HG03095 (cell line): ENCODE results near the gene ATG10.

ENCODE experiments used
- ATAC-seq: cut with Tn5 transposase; IDR thresholded peaks from one replicate; pipeline ENCODE4 v1.9.1; 2021; ENCODE audit warnings: moderate library complexity; ENCODE audit not compliant: unreplicated experiment

The ATG10 gene

DNA sequence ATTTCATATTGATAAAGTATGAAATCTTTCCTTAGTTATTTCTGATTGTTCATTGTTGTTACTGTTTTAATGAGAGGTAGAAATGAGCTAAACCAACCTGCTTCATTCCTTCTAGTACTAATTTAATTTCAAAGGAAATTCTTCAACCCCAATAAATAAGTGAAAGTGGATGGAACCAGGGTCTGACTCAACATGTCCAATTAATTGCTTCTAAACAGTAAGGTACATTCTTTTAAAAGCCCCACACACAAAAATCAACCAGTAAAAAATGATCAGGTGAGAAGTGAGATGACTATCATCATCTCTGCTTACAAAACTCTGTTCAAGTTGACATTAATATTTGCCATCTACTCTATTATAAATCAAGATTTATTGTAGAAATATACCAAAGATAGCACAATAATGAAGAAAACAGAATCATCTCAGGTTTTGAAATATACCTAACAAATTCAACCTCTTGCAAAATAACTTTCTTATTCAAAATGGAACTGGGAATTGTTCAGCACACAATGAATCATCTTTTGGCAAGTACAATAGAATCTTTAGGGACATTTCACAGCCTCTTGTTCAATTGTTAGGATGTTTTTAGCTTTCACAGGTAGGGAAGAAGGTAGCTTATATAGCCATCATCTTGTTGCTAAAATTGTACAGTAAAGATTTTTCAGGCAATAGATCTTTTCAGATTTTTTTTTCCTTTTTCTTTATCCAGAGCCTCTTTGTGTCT lies 191.8 kb downstream of the ATG10 start:
- no peak for ATAC-seq

DNA sequence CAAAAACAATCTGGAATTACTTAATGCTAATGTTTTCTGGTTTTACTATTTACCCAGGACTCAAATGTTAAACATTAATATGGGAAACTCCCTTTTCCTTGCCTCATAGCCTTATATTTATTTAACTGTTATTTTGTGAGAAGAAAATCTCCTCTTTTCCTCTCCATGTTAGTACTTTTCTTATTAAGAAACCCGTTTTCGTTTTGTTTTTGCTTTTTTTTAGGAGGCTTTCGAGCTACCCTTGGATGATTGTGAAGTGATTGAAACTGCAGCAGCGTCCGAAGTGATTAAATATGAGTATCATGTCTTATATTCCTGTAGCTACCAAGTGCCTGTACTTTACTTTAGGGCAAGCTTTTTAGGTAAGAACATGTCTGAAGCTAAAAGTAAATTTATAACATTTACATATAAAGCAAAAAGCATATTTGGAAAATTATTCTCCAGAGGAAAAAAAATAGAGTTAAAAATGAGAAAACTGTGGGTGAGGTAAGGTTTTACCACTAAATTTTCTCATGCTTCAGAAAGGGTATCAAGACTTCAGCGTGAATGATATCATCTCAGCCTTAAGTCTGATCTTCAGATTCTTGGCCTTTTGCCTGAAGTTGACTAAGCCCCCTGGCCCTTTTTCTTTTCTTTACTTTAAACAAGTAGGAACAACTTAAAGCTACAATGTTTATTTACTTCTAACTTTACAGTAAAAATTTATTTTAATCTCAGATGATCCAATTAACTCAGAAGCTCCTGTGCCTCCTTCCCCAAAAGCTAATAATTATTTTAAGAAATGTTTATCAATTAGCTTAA lies 192.6 kb downstream of the ATG10 start:
- no peak for ATAC-seq

DNA sequence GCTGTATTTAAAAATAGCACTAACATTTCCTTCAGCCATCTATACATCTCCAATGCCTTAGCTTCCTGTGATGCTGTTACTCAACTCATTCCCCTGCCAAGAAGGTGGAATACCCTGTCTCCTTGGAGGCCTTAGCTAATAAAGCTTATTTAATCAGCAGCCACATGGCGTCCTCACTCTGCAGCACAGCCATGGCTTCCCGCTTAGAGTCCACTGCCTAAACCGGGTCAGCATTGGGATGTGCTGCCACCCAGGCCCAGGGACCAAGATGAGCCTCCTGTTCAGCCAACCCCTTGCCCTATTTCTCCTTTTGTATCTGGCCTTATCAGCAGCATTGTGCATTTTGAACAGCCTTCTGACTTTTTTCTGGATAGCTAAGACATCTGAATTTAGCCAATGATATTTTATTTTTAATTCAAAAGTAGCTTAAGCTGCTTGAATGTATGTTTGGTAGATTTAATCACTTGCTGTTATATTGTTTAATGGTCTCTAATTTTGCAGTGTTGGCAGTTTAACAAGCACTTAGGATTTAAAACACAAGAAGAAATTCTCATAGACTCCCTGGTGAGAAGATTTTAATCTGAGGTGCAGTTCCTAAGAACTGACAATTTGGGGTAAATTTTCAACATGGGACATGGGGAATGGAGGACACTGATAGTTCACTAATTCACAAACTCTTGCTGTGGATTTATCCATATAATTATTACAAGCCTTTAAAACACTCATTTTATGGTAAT lies 193.3 kb downstream of the ATG10 start:
- no peak for ATAC-seq

DNA sequence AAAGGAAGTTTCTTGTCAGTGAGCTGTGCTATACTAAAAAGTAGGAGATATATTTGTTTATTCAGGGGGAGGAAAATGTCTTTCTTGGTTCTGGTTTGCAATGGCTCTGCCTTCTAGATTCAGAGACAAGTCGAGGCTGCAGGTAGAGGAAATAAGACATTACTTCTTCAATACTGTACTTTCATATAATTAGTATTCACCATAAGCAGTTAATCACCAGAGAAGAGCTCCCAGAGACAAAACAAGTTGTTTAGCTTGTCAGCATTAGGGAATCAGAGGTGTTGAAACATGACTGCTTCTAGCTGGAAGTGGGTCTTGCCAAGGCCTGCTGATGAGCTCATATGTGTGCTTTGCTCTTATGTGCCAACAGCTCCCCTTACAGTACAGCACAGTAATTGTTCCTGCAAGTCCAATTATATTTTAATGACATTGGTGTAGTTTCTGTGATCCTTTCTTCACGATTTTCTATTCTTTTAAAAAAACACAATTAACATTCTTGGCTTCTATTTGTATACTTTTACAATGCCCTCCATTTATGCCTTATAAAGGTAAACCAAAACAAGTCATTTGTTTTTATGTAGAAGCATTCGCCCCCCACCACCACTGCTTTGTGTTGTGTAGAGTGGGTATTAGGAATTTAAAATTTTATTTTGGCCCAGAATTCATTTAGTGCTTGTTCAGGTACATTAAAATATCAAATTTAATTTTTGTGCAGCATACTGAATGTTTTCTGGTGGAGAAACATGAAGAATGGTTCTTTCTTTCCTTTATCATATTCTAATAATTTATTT lies 194.1 kb downstream of the ATG10 start:
- peak; percentile 85 for ATAC-seq

DNA sequence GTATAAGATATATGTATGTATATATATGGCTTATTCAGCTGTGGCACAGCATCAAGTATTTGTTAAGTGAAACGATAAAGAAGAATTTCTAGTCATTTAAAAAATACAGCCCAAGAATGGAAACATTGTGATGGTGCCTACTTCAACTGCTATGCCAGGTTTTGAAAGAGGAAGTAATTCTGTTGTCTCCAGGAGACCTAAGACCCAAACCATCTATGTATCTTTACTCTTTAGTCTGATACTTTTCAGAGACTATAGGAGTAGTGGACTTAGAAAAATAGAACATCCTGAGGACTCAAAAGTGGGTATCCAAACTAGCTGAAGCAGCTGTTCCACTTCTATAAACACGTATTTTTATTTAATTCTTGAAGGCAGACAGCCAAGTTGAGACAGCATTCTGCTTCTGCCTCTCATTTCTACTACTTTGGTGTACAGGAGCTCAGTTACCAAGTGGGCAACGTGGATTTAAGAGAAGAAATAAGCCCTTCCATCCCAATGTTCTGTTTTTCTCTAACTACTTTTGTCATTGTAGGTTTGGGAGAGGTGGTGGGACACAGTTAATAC lies 195.6 kb downstream of the ATG10 start:
- no peak for ATAC-seq

DNA sequence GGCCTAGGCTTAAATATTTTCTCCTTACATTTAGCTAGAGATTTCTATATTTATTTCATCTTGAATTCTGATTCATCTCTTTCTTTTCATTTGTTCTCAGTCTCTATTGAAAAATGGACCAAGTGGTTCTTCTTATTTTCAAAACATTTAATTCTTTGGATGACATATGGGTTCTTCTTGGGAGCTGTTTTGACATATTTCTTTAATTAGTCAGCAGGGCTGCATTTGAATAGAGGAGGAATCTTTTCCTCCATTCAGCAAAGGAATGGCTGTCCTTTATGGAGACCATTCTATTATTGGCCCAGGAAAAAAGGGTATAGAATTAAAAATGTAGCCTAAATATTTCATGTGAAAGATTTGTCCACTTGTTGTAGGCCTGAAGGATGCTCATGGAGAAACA lies 196.5 kb downstream of the ATG10 start:
- no peak for ATAC-seq

DNA sequence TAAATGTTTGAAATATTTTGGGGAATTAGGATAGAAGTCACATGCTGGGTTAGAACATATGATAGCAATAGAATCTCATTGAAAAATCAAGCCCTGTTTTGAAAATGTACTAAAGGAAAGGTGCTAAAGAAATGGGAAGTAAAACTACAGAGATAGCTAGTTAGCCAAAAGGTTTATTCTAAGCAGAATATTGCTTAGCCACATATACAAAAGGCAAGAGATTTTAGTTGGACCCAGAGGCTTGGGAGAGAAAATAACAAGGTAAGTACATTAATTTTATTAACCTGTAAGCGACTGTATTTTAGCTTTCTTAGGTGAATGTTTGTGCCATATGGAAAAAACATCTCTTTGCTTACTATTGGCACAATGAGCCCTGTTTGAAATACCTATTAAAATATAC lies 198.1 kb downstream of the ATG10 start:
- ATAC-seq: no peak

DNA sequence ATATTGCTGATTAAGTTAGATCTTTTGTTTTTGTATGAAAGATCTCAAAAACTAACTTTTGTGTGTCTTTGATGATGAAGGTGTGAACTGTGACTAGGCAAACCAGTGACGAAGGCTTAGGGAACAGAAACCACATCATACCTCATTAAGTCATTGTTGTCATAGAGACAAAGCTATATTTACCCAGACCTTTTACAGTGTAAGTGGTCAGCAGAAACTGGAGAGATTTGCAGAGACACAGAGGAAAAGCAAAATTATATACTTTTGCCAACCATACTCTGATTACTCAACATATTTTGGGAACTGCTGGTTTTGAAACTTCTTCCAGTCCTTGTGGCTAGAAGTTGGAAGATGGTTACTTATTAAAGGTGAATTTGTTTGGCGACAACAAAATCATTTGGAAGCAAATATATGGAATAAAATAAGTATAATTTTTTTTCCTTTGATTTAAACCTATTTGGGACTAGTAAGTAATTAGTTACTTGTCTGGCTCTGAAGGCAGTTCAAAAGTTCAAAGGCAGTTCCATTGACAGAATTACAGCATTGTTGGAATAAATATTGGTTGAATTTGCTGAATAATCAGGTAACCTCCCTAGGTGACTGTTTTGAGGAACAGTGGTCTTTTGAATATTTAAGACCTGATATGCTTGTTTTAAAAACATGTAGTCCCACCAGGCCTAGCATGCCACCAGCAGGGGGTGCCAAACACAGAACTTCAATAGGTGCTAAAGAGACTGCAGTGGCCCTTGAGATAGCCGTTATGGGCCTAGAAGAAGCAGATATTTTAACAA lies 202.5 kb downstream of the ATG10 start:
- peak; percentile 98 for ATAC-seq

DNA sequence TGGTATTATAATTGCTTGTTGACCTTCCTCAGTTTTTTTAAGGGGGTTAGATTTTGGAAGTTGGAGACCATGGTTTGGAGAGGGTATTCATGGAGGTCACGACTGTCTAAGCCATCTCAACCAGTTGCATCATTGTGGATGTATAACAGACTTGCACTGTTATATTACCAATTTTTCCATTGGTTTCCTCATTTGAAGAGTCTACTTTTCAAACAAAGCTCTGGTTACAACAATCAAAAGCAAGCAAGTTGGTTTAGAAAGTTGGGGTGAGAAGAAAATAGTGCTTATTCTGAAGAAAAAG lies 203.0 kb downstream of the ATG10 start:
- ATAC-seq: no peak

DNA sequence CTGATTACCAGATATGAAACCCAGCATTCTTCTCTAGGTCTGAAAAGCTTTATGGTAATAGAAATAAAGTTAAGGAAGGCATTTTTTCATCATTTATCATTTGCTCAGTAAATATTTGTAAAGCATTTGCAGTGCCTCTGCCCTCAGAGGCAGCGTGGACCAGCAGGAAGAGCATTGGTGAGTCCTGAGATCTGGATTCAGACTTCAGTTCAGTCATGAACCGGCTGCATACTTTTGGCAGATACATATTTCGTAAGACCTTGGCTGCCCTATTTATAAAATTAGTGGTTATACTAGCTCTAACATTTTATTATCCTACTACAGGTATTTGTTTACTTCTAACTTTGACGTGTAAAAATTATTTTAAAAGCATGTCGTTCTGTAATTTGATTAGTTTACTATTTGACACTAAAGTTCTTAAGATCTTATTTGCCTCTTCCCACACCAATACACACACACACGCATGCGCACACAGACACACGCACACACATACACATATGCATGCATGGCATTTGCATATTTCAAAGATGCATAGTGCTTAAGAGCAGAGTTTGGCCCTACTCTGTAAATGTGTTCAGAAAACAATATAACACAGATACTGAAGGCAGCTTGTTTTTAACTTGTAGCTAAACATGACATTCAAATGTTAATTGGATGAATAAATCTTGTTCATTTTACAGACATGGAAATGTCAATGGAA lies 204.4 kb downstream of the ATG10 start:
- ATAC-seq: no peak

DNA sequence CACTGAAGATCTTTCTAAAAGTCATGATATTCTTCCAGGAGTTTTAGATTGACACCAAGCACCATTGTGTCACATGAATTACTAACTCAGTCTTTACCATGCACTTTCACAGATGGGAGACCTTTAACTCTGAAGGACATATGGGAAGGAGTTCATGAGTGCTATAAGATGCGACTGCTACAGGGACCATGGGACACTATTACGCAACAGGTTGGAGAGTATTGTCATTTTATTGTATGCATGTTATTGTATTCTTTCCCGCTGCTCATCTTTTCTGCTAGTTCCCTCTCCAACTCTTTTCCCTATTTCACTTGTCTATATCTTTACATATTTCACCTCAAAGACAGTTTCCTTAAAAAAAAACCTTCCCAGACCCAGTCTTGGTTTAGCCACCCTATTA lies 206.6 kb downstream of the ATG10 start:
- ATAC-seq: no peak

DNA sequence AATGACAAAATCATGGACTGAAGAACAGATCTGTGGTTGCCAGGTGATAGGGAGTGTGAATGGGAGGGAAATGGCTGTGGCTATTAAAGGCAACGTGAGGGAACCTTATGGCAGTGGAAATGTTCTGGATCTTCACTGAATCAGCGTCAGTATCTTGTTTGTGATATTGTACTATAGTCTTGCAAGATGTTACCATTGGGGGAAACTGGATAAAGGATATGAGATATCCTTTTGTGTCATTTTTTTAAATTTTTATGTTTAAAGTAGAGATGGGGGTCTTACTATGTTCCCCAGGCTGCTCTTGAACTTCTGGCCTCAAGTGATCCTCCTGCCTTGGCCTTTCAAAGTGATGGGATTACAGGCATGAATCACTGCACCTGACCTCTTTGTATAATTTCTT lies 210.8 kb downstream of the ATG10 start:
- ATAC-seq: no peak

DNA sequence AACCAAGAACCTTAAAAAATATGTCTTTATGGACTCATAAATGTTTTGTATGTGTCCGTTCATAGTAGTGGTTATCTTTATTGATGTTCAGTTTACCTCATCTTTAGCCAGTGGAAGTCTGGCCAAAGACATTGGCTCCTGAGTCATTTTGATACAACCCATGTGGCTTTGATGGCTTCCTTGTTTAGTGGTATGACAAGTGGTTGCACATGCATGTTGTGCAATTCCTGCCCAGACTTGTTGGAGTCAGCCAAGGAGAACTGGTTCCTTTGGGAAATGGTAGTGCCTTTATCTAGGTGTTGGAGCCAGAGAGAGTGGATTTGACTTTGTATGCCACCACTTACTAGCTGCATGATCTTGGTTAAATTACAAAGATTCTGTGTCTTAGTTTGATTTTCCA lies 212.0 kb downstream of the ATG10 start:
- ATAC-seq: no peak

DNA sequence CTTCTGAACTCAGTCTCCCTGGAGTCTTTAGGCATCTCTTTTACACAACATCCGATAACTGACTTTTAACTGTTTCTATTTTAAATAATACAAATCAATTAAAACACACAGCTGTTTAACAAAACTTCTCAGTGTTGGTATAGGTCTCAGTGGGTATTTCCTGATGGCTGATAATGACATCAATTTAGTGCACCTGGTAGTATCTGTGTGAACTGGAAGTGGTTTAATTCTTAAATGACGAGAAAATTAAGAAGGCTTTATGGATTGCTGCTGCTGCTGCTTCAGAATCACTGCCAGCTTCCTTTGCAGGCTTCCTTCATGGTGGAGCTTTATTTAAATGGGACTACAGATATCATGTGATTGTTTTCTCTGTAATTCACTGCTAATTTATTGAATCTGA lies 214.0 kb downstream of the ATG10 start:
- ATAC-seq: no peak

DNA sequence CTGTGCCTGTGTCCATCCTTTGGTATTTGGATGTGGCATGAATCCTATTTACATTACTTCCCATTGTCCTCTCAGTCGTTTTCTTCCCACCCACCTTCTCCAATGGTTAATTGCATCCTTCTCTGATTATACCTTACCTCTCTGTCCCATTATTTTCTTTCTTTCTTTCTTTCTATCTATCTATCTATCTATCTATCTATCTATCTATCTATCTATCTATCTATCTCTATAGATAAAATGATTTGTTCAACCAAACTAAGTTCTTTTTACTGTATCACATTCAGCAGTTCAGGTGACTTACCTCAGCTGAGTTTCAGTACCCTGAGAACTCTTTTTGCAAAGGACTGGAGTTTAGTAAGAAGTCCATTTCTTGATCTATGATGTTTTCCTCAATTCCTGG lies 225.7 kb downstream of the ATG10 start:
- no peak for ATAC-seq

DNA sequence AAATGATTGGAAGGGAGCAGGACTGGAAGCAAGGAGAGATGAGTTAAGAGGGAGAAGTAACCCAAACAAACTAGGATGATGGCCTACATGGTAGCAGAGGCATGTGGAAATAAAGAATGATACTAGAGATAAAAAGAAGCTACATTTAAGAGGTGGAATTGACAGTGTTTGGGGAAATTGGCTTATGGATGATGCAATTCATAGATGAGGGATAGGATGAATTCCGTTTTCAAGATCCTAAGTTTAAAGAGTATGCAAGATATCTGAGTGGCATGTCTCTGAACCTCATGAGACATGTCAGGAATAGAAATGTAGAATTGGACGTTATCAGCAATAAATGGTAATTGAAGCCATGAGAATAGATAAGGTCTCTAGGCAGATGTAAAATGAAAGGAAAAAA lies 232.7 kb downstream of the ATG10 start:
- no peak for ATAC-seq

DNA sequence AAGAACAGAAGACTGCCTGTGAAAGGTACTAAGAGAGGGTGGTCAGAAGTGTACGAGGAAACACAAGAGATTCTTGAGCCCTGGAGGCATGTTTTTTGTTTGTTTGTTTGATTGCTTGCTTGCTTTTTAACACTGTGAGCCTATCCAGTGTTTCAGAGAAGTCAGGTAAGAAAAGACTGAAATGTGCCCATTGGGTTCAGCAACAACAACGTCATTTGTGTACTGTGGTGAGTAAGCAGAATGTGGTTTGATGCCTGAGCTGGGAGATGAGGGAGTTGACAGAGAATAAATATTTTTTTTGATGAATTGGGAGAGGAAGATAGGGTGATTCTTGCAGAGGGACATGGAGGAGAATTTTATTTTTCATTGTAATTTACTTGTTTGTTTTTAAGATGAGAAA lies 233.2 kb downstream of the ATG10 start:
- no peak for ATAC-seq

DNA sequence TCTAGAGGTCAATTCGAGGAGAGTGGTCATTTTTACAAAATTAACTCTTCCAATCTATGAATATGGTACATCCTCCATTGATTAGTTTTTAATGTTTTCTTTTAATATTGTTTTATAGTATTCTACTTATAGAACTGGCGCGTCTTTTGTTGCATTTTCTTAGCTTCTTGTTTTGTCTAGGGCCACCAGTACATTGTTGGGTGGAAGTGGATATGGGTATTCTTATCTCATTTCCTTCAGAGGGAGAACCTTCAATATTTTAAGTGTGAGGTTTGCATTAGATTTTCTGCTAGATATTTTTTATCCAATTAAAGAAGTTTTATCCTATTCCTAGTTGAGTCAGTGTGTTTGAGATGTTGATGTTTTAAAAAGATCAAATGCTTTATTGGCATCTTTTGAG lies 236.5 kb downstream of the ATG10 start:
- no peak for ATAC-seq

DNA sequence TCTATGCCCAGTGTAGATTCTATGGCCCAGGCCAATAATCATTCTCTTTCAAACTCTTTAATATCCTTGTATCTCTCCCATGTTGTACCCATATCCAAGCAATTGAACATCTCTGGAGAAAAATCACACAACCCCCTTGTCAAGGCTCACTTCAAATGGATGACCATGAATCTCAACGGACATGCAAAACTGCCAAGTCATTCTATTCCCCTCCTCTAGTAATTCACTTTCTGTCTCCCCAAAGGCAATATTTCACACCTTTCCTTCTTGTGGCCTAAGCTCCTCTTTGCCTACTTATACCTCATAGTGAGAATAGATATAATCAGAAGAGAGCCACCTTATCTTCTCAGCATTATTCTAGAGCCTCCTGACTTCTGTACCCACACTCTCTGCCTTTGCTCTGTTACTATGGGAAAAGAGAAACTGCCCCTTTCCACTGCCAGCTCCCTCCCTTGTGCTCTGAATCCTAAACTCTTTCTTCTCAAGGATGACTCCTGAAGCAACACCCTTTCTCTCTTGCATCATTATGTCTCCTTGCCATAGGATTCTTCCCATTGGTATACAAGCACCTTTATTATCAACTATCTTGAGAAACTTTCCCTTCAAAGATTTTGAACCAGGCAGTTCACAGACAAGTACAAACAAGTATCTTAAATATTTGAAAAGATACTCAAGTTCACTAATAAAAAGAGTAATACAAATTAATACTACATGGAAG lies 240.2 kb downstream of the ATG10 start:
- no peak for ATAC-seq
